GM10248 (cell line): ENCODE measurements around the gene KATNB1.
"Not testable (repeated sequence)": the region's sequence is repeated elsewhere in the genome, so short reads cannot be mapped to it uniquely, and the experiment has no call there.

ENCODE experiments used
- CTCF ChIA-PET: fragments of 300-600 bp; sonication (Branson Sonifier 250); formaldehyde crosslinking; extraction: SDS; loops from one replicate; lab custom pipeline; 2021; ENCODE audit warnings: antibody characterized with exemption; lab: Yijun Ruan, JAX
- POLR2A ChIA-PET: fragments of 350-650 bp; sonication (Branson Sonifier 250); formaldehyde crosslinking; extraction: SDS; loops from one replicate; lab custom pipeline; 2020; ENCODE audit warnings: antibody characterized with exemption; lab: Yijun Ruan, JAX
- DNase-seq: peaks from one replicate; pipeline ENCODE4 v3.0.0; 2012; ENCODE audit errors: extremely low spot score
- CTCF ChIP-seq: IDR thresholded peaks from 2 replicates; pipeline ENCODE4 v1.5.1; 2012; ENCODE audit warnings: mild to moderate bottlenecking, low read depth; ENCODE audit errors: extremely low read depth, missing control alignments, control extremely low read depth

The KATNB1 gene

GRCh38 chr16:57728336-57729181 is 7.0 kb upstream of the KATNB1 start:
- no peak for DNase-seq
- POLR2A ChIA-PET = no interaction called here
- CTCF ChIA-PET = interaction anchor here (1.6 kb wide), 1 partner anchor 153 kb away, joined by 5 read pairs; no protein-coding TSS in a partner anchor
- TF ChIP-seq CTCF = no peak

GRCh38 chr16:57729182-57729484 is 6.4 kb upstream of the KATNB1 start:
- TF ChIP-seq CTCF = no peak
- POLR2A ChIA-PET = no interaction called here
- no peak for DNase-seq
- CTCF ChIA-PET = no interaction called here

GRCh38 chr16:57729852-57730251 is 5.7 kb upstream of the KATNB1 start:
- CTCF ChIA-PET = interaction anchor here (1.2 kb wide), 1 partner anchor 8 kb away, joined by 3 read pairs; no protein-coding TSS in a partner anchor
- POLR2A ChIA-PET, DNase-seq: not testable (repeated sequence)

DNA sequence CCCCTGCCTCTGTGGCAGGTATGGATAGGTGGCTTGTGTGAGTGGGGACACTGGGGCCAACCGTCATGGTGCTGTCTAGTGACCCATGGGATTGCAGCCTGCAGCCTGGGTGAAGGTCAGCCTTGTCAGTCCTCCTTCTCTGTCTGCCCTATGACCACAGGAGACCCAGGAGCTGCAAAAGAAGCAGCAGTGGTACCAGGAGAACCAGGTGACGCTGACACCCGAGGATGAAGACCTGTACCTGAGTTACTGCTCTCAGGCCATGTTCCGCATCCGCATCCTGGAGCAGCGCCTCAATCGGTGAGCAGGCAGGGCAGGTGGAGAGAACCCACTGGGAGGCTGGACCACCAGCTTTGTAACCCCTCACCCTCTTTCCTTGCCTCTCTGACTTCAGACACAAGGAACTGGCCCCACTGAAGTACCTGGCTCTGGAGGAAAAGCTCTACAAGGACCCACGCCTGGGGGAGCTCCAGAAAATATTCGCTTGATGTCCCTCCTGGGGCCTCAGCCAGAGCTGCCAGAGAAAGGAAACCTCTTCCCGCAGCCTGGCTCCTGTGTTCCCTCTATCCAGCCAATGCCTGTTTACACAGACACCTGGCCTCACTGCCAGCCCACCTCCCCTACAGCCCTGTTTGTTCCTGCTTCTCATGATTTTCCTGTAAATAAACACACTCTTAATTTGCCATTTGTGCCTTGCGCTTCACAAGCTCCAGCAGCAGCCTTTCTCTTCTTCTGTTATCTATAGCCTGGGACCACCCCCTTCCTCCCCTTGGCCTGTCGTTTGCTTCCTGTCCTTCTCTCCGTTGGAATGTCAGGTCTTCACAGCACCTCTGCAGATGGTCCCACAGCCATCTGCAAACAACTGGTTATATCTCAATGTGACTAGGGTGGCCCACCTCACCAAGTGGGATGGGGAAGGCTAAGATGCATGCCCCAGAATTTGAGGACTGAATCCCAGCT is 4.5 kb upstream of the KATNB1 start:
- no peak for TF ChIP-seq CTCF
- DNase-seq = no peak
- ChIA-PET CTCF (interaction anchor here (0.9 to 2.0 kb wide), 4 partner anchors 9 to 155 kb away, joined by 3 to 5 read pairs (median 3); no protein-coding TSS in a partner anchor), POLR2A (no interaction called here)

- CTCF ChIA-PET = interaction anchor here (2.0 kb wide), 1 partner anchor 156 kb away, joined by 5 read pairs; no protein-coding TSS in a partner anchor
- no peak for TF ChIP-seq CTCF
- no peak for DNase-seq
- POLR2A ChIA-PET = no interaction called here
Observed at GRCh38 chr16:57732037-57732436, 3.5 kb upstream of the KATNB1 start.

GRCh38 chr16:57732714-57733113 is 2.9 kb upstream of the KATNB1 start:
- DNase-seq = no peak
- ChIA-PET POLR2A (no interaction called here), CTCF (interaction anchor here (2.0 kb wide), 1 partner anchor 157 kb away, joined by 5 read pairs; no protein-coding TSS in a partner anchor)
- TF ChIP-seq CTCF = no peak
